B cell (primary cell): Measurements from ENCODE around the gene RPAP3. TPM values are rescaled to one million over a fixed set of nuclear protein-coding genes. Genes with fewer than 3 reads are reported as not detected.

Source experiments
- ATAC-seq: fragments of 200-7000 bp; cut with Tn5 transposase; one replicate; pipeline ENCODE4 v1.10.0; 2021; ENCODE audit warnings: low read depth, mild to moderate bottlenecking, moderate number of reproducible peaks, moderate library complexity
- CTCF ChIA-PET: fragments of 350-600 bp; sonication (Branson Sonifier 250); formaldehyde crosslinking; loops from one replicate; lab custom pipeline; 2021; ENCODE audit warnings: antibody characterized with exemption, inconsistent platforms; lab: Charles Lee
- POLR2A ChIA-PET: fragments of 350-600 bp; sonication (Branson Sonifier 250); formaldehyde crosslinking; loops from one replicate; lab custom pipeline; 2021; ENCODE audit warnings: antibody characterized with exemption; lab: Charles Lee
- DNase-seq: peaks from one replicate; pipeline ENCODE4 v3.0.0; 2013
- H2AFZ ChIP-seq: 2 replicates; pipeline ENCODE4 v1.6.1; 2012; ENCODE audit warnings: mild to moderate bottlenecking, low read depth, low read length; ENCODE audit not compliant: insufficient read depth, poor library complexity, severe bottlenecking
- H3K27ac ChIP-seq, 2 donors: 1 replicate in 1 of 2; 2 replicates in 1 of 2; pipeline ENCODE4 v1.5.1; 2012 to 2013; ENCODE audit warnings: low read length in 2 of 2, mild to moderate bottlenecking in 2 of 2, moderate library complexity in 1 of 2
- H3K27me3 ChIP-seq, 4 experiments: fragments of 200-600 bp in 1 of 4; sonication (generic) in 1 of 4; replicated peaks in 1 of 4; 1 replicate in 2 of 4; 2 replicates in 2 of 4; pipeline versions ENCODE4 v1.6.1 to v1.7.0; 2013 to 2016; ENCODE audit warnings: low read length in 3 of 4, mild to moderate bottlenecking in 2 of 4, mixed read lengths in 1 of 4, moderate library complexity in 1 of 4; ENCODE audit not compliant: insufficient read depth in 4 of 4, control insufficient read depth in 3 of 4; ENCODE audit errors: control extremely low read depth in 1 of 4
- H3K36me3 ChIP-seq, 2 experiments: replicated peaks in 1 of 2; 1 replicate in 1 of 2; 2 replicates in 1 of 2; pipeline versions ENCODE4 v1.6.1 to v1.7.1; 2013; ENCODE audit warnings: low read length in 1 of 2; ENCODE audit not compliant: insufficient read depth in 2 of 2, control insufficient read depth in 1 of 2; ENCODE audit errors: control extremely low read depth in 1 of 2, extremely low read depth in 1 of 2
- H3K4me1 ChIP-seq, 2 donors: fragments of 200-600 bp in 1 of 2; sonication (generic) in 1 of 2; 1 replicate in 1 of 2; 2 replicates in 1 of 2; pipeline versions ENCODE4 v1.5.1 to v1.6.1; 2013 to 2017; ENCODE audit warnings: low read length in 2 of 2; ENCODE audit not compliant: control insufficient read depth in 2 of 2, insufficient read depth in 2 of 2
- H3K4me2 ChIP-seq: replicated peaks from 2 replicates; pipeline ENCODE3; 2012; ENCODE audit warnings: mild to moderate bottlenecking, low read depth, low read length; ENCODE audit not compliant: poor library complexity, severe bottlenecking
- H3K4me3 ChIP-seq, 5 experiments: fragments of 200-600 bp in 1 of 5; sonication (generic) in 1 of 5; 1 replicate in 3 of 5; 2 replicates in 2 of 5; pipeline versions ENCODE4 v1.5.1 to v1.7.0; 2011 to 2016; ENCODE audit warnings: low read length in 4 of 5, mild to moderate bottlenecking in 4 of 5, low read depth in 2 of 5, control low read depth in 1 of 5, moderate library complexity in 1 of 5; ENCODE audit not compliant: insufficient read depth in 1 of 5; ENCODE audit errors: control extremely low read depth in 1 of 5, extremely low read depth in 1 of 5
- H3K79me2 ChIP-seq: fragments of 200-600 bp; sonication (generic); one replicate; pipeline ENCODE4 v1.6.0; 2016; ENCODE audit warnings: low read length; ENCODE audit not compliant: control insufficient read depth, insufficient read depth
- H3K9ac ChIP-seq: fragments of 200-600 bp; sonication (generic); 2 replicates; pipeline ENCODE4 v1.6.1; 2017; ENCODE audit warnings: mild to moderate bottlenecking, low read length, moderate library complexity
- H3K9me3 ChIP-seq, 3 donors: one replicate each; pipeline versions ENCODE4 v1.6.1 to v1.7.1; 2013; ENCODE audit warnings: low read length in 2 of 3; ENCODE audit not compliant: control insufficient read depth in 2 of 3, insufficient read depth in 1 of 3; ENCODE audit errors: control extremely low read depth in 1 of 3
- H4K20me1 ChIP-seq: 2 replicates; pipeline ENCODE4 v1.6.0; 2012; ENCODE audit warnings: mild to moderate bottlenecking, low read length; ENCODE audit not compliant: insufficient read depth, control insufficient read depth, poor library complexity, severe bottlenecking
- H3K27ac Mint-ChIP-seq: one replicate; pipeline ENCODE4 v1.8.0; 2021; ENCODE audit warnings: mixed read lengths
- H3K27me3 Mint-ChIP-seq: one replicate; pipeline ENCODE4 v1.8.0; 2021; ENCODE audit warnings: mixed read lengths
- H3K4me1 Mint-ChIP-seq: one replicate; pipeline ENCODE4 v1.8.0; 2021; ENCODE audit warnings: mixed read lengths
- H3K4me3 Mint-ChIP-seq: one replicate; pipeline ENCODE4 v1.8.0; 2021; ENCODE audit warnings: mixed read lengths
- H3K9me3 Mint-ChIP-seq: one replicate; pipeline ENCODE4 v1.8.0; 2022; ENCODE audit warnings: mixed read lengths; ENCODE audit not compliant: insufficient read depth
- EZH2 ChIP-seq: IDR thresholded peaks from 2 replicates; pipeline ENCODE4 v1.6.1; 2012; ENCODE audit warnings: borderline replicate concordance, low read depth, mild to moderate bottlenecking, moderate library complexity, low read length; ENCODE audit not compliant: insufficient read depth, poor library complexity, severe bottlenecking
- WGBS: methylation state at CpG from one replicate; pipeline ENCODE4 v1.1.5; 2013; ENCODE audit warnings: missing lambda C conversion rate; ENCODE audit not compliant: insufficient coverage; 5-methylcytosine and 5-hydroxymethylcytosine counted together
- intact Hi-C: fragments of 100-400 bp; cut with micrococcal nuclease; formaldehyde crosslinking; loops from one replicate; pipeline ENCODE4 v1.10.0; 2022
- polyA plus RNA-seq: library from polyadenylated mRNA; depleted of rRNA; stranded (reverse); fragments of >200 nt; gene quantifications from 2 replicates; pipeline ENCODE4 v1.2.3, GENCODE V29; 2012
- total RNA-seq, 2 donors: library from RNA; stranded (reverse); fragments of 120-200 nt in 1 of 2; gene quantifications; 1 replicate in 1 of 2; 2 replicates in 1 of 2; pipeline versions ENCODE4 v1.2.3 to v1.2.4, GENCODE V29; 2013 to 2022
- TF ChIP-seq, protein P1 (sequence below): fragments of 200-600 bp; IDR thresholded peaks from one replicate; pipeline ENCODE4 v1.8.0; 2022; ENCODE audit warnings: antibody characterized with exemption, mild to moderate bottlenecking

RPAP3 gene
- total and polyA plus RNA-seq, 2 donors (not counting 1 experiment from before 2014, with no cell fraction given) = 9.1 to 47.2 TPM

GRCh38 chr12:47754881-47755280 is 49.1 kb upstream of the RPAP3 start:
- Histone ChIP-seq H3K27ac (no peak overlapping the region), H3K4me2 (peak overlapping the region; percentile 58), H3K4me3 (peak overlapping the region in 1 of 5 experiments; percentile 15), H4K20me1 (no peaks in the 10 kb centered on the region), H3K27me3 (no peaks in the 10 kb centered on the region), H3K36me3 (no peaks in the 10 kb centered on the region), H3K9ac (peak overlapping the region; percentile 17), H3K4me1 (peaks cover 57 to 67% of the 10 kb centered on the region in 2 donors), H3K79me2 (no peaks in the 10 kb centered on the region), H2AFZ (no peak overlapping the region), H3K9me3 (no peaks in the 10 kb centered on the region)
- Mint-ChIP-seq H3K27ac (peak overlapping the region; percentile 69), H3K4me3 (peak overlapping the region; percentile 42), H3K4me1 (peaks cover 60% of the 10 kb centered on the region), H3K9me3 (no peaks in the 10 kb centered on the region), H3K27me3 (no peaks in the 10 kb centered on the region)
- no peak for TF ChIP-seq EZH2
- TF ChIP-seq, protein P1, sequence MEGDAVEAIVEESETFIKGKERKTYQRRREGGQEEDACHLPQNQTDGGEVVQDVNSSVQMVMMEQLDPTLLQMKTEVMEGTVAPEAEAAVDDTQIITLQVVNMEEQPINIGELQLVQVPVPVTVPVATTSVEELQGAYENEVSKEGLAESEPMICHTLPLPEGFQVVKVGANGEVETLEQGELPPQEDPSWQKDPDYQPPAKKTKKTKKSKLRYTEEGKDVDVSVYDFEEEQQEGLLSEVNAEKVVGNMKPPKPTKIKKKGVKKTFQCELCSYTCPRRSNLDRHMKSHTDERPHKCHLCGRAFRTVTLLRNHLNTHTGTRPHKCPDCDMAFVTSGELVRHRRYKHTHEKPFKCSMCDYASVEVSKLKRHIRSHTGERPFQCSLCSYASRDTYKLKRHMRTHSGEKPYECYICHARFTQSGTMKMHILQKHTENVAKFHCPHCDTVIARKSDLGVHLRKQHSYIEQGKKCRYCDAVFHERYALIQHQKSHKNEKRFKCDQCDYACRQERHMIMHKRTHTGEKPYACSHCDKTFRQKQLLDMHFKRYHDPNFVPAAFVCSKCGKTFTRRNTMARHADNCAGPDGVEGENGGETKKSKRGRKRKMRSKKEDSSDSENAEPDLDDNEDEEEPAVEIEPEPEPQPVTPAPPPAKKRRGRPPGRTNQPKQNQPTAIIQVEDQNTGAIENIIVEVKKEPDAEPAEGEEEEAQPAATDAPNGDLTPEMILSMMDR = no peak
- 60% methylated on average over 2 of the region's 3 CpGs for WGBS
- ATAC-seq (no peak), DNase-seq (no peak)
- CTCF ChIA-PET = interaction anchor here (0.8 to 14.1 kb wide), 8 partner anchors 8 to 86 kb away, joined by 3 to 452 read pairs (median 17); partner anchors contain the start of gene SLC48A1
- POLR2A ChIA-PET = interaction anchor here (0.6 to 7.3 kb wide), 4 partner anchors 13 to 89 kb away, joined by 3 to 43 read pairs (median 6); no protein-coding TSS in a partner anchor
- intact Hi-C loops = no loop called here

DNA sequence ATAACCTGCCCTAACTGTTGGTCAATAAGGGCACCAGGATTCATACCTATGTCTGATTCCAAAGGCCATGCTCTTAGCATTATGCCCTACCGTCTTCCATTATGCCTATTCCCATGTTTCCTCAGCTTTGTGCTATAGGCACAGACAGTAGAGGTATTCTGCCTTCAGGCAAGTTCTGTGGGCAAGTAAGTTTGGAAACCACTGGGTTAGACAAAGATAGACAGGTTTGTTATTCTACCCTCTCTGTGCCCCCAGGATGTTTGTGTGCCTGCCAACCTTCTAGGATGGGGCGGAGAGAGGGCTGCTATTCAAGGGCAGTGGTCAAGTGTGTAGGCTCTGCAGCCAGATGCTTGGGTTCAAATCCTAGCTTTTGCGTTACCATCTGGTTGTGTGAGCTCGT is 48.3 kb upstream of the RPAP3 start:
- no peak overlapping the region for H3K27ac Mint-ChIP-seq
- no peak overlapping the region for H3K27ac ChIP-seq
- H4K20me1 ChIP-seq = no peaks in the 10 kb centered on the region
- DNase-seq (no peak), ATAC-seq (no peak)
- no peaks in the 10 kb centered on the region for H3K27me3 ChIP-seq
- TF ChIP-seq, protein P1 = no peak
- no peak for TF ChIP-seq EZH2
- 94% methylated on average over 4 of the region's 4 CpGs for WGBS
- H3K9ac ChIP-seq = no peak overlapping the region
- intact Hi-C loops = no loop called here
- no peak overlapping the region for H3K4me3 ChIP-seq
- H3K4me2 ChIP-seq = no peak overlapping the region
- ChIA-PET POLR2A (interaction anchor here (1.4 to 7.3 kb wide), 2 partner anchors 12 to 59 kb away, joined by 4 to 43 read pairs; no protein-coding TSS in a partner anchor), CTCF (interaction anchor here (1.8 to 14.1 kb wide), 4 partner anchors 9 to 38 kb away, joined by 4 to 452 read pairs (median 152); partner anchors contain the start of gene SLC48A1)
- H3K79me2 ChIP-seq = no peaks in the 10 kb centered on the region
- peaks cover 60% of the 10 kb centered on the region for H3K4me1 Mint-ChIP-seq
- H3K36me3 ChIP-seq = no peaks in the 10 kb centered on the region
- no peak overlapping the region for H2AFZ ChIP-seq
- H3K9me3 Mint-ChIP-seq = no peaks in the 10 kb centered on the region
- H3K4me3 Mint-ChIP-seq = no peak overlapping the region
- H3K27me3 Mint-ChIP-seq = no peaks in the 10 kb centered on the region
- no peaks in the 10 kb centered on the region for H3K9me3 ChIP-seq
- H3K4me1 ChIP-seq = peaks cover 50 to 62% of the 10 kb centered on the region in 2 donors
